ENCODE results near the gene CNDP1.

Gene CNDP1

DNA sequence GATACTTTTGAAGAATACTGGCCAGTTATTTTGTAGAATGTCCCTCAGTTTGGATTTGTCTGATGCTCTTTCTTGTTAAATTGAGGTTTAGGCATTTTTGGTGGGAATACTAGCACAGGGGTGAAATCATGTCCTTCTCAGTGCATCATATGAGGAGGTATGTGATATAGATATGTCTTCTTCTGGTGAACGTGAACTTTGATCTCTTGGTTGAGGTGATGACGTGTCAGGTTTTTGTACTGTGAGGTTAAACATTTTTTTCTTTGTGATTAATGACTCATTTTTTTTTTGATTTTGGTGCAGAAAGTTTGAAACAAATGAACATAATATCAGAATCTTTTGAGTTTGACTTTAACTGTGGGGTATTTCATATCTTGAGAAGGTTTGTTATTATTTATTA, 74.4 kb downstream of the CNDP1 start:
- no peak for TF ChIP-seq CTCF (IDR thresholded peaks at IDR 0.05)
- no peaks in the 10 kb centered on the region for H3K4me1 Mint-ChIP-seq
- H3K27ac Mint-ChIP-seq, result no peak overlapping the region
- H3K36me3 Mint-ChIP-seq (ENCODE audit: low read depth), result no peaks in the 10 kb centered on the region
- no peak overlapping the region for H3K4me3 Mint-ChIP-seq
- H3K27me3 Mint-ChIP-seq (ENCODE audit: low read depth, poor library complexity), result peaks cover 3% of the 10 kb centered on the region
- no peak for DNase-seq
- no peaks in the 10 kb centered on the region for H3K9me3 Mint-ChIP-seq

- Mint-ChIP-seq H3K27ac (no peak overlapping the region), H3K9me3 (no peaks in the 10 kb centered on the region), H3K36me3 (ENCODE audit: low read depth) (no peaks in the 10 kb centered on the region), H3K4me3 (no peak overlapping the region), H3K4me1 (no peaks in the 10 kb centered on the region), H3K27me3 (ENCODE audit: low read depth, poor library complexity) (no peaks in the 10 kb centered on the region)
- no peak for DNase-seq
- TF ChIP-seq CTCF (IDR thresholded peaks at IDR 0.05), result no peak
Measured at GRCh38 chr18:74609535-74609934, 75.2 kb downstream of the CNDP1 start.

- Mint-ChIP-seq H3K9me3 (no peaks in the 10 kb centered on the region), H3K4me3 (no peak overlapping the region), H3K36me3 (ENCODE audit: low read depth) (no peaks in the 10 kb centered on the region), H3K27ac (no peak overlapping the region), H3K27me3 (ENCODE audit: low read depth, poor library complexity) (no peaks in the 10 kb centered on the region), H3K4me1 (no peaks in the 10 kb centered on the region)
- DNase-seq, result no peak
- no peak for TF ChIP-seq CTCF (IDR thresholded peaks at IDR 0.05)
Measured at GRCh38 chr18:74610051-74610615, 75.8 kb downstream of the CNDP1 start.

GRCh38 chr18:74610860-74611259, 76.6 kb downstream of the CNDP1 start:
- H3K36me3 Mint-ChIP-seq (ENCODE audit: low read depth), result no peaks in the 10 kb centered on the region
- no peaks in the 10 kb centered on the region for H3K9me3 Mint-ChIP-seq
- TF ChIP-seq CTCF (IDR thresholded peaks at IDR 0.05), result no peak
- no peak for DNase-seq
- H3K27me3 Mint-ChIP-seq (ENCODE audit: low read depth, poor library complexity), result no peaks in the 10 kb centered on the region
- H3K27ac Mint-ChIP-seq, result no peak overlapping the region
- H3K4me3 Mint-ChIP-seq, result no peak overlapping the region
- H3K4me1 Mint-ChIP-seq, result no peaks in the 10 kb centered on the region

GRCh38 chr18:74611765-74612164, 77.5 kb downstream of the CNDP1 start:
- Mint-ChIP-seq H3K36me3 (ENCODE audit: low read depth) (no peaks in the 10 kb centered on the region), H3K9me3 (no peaks in the 10 kb centered on the region), H3K4me3 (no peak overlapping the region), H3K27me3 (ENCODE audit: low read depth, poor library complexity) (no peaks in the 10 kb centered on the region), H3K27ac (no peak overlapping the region), H3K4me1 (no peaks in the 10 kb centered on the region)
- no peak for DNase-seq
- TF ChIP-seq CTCF (IDR thresholded peaks at IDR 0.05), result no peak

GRCh38 chr18:74613381-74613780, 79.1 kb downstream of the CNDP1 start:
- Mint-ChIP-seq H3K4me3 (no peak overlapping the region), H3K36me3 (ENCODE audit: low read depth) (no peaks in the 10 kb centered on the region)
- no peak for DNase-seq

More at GRCh38 chr18:74613381-74613780, 79.1 kb downstream of the CNDP1 start:
- Mint-ChIP-seq H3K4me1 (no peaks in the 10 kb centered on the region), H3K27me3 (ENCODE audit: low read depth, poor library complexity) (no peaks in the 10 kb centered on the region), H3K27ac (no peak overlapping the region), H3K9me3 (no peaks in the 10 kb centered on the region)
- no peak for TF ChIP-seq CTCF (IDR thresholded peaks at IDR 0.05)

Measured in nephron progenitor cell (in vitro differentiated cells).